ENCODE results near the gene KLHL40. TPM values are rescaled to one million over a fixed set of nuclear protein-coding genes. Genes with fewer than 3 reads are reported as not detected.

KLHL40 gene
- total RNA-seq, 2 experiments from 2014 or later: not detected

DNA sequence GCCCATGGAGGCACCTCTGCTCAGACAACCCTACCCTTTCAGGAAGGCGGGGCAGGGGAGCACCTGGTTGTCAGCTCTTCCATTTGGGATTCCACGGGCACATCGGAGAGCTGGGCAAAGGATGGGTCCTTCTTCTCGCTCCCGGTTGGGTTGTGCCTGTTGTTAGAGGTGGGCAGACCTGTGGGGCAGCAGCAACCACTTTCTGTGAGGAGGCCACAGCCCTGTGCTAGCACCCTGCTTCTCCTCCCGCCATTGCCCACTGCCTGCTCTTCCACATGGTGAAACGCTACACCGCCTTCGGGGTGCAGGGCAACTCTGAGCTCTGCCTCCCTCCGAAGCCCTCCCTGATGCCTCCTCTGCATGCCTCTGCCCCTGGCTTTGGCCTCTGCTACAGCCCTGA is 24.3 kb downstream of the KLHL40 start:
- TF ChIP-seq EZH2phosphoT487 (IDR thresholded peaks at IDR 0.05; ENCODE audit: borderline replicate concordance, low read depth, low read length): no peak
- TF ChIP-seq, protein P1, sequence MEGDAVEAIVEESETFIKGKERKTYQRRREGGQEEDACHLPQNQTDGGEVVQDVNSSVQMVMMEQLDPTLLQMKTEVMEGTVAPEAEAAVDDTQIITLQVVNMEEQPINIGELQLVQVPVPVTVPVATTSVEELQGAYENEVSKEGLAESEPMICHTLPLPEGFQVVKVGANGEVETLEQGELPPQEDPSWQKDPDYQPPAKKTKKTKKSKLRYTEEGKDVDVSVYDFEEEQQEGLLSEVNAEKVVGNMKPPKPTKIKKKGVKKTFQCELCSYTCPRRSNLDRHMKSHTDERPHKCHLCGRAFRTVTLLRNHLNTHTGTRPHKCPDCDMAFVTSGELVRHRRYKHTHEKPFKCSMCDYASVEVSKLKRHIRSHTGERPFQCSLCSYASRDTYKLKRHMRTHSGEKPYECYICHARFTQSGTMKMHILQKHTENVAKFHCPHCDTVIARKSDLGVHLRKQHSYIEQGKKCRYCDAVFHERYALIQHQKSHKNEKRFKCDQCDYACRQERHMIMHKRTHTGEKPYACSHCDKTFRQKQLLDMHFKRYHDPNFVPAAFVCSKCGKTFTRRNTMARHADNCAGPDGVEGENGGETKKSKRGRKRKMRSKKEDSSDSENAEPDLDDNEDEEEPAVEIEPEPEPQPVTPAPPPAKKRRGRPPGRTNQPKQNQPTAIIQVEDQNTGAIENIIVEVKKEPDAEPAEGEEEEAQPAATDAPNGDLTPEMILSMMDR (conservative IDR thresholded peaks at IDR 0.05; ENCODE audit: low read length): no peak
- H3K9me2 ChIP-seq (ENCODE audit: insufficient read depth, low read length): no peaks in the 10 kb centered on the region
- intact Hi-C loops (cut with micrococcal nuclease; ENCODE audit: unreplicated experiment): no loop called here
- H3K9me3 ChIP-seq (ENCODE audit: low read length): no peaks in the 10 kb centered on the region
- no peak overlapping the region for H3K4me2 ChIP-seq (ENCODE audit: low read length)
- no peaks in the 10 kb centered on the region for H4K20me1 ChIP-seq (ENCODE audit: insufficient read depth, low read length)
- H3K4me1 ChIP-seq (ENCODE audit: insufficient read depth, low read length, poor library complexity, severe bottlenecking): peaks cover 12% of the 10 kb centered on the region
- H3K79me2 ChIP-seq (ENCODE audit: insufficient read depth, low read depth, low read length): no peaks in the 10 kb centered on the region
- no peak for DNase-seq (ENCODE audit: low spot score)
- ChIA-PET POLR2A (no interaction called here), CTCF (ENCODE audit: unreplicated experiment) (no interaction called here)
- no peaks in the 10 kb centered on the region for H3K36me3 ChIP-seq (ENCODE audit: insufficient read depth, low read length)
- no peak overlapping the region for H3K27ac ChIP-seq (ENCODE audit: low read depth, low read length, poor library complexity, severe bottlenecking)
- no peak overlapping the region for H3K4me3 ChIP-seq (ENCODE audit: low read depth, low read length, poor library complexity, severe bottlenecking)
- H2AFZ ChIP-seq (ENCODE audit: low read length): no peak overlapping the region
- no TSS peak for BruUV-seq (replicated peaks)

- no peak overlapping the region for H3K4me2 ChIP-seq (ENCODE audit: low read length)
- POLR2A ChIA-PET: no interaction called here
- no peak overlapping the region for H2AFZ ChIP-seq (ENCODE audit: low read length)
- H4K20me1 ChIP-seq (ENCODE audit: insufficient read depth, low read length): no peaks in the 10 kb centered on the region
- H3K79me2 ChIP-seq (ENCODE audit: insufficient read depth, low read depth, low read length): no peaks in the 10 kb centered on the region
- H3K27ac ChIP-seq (ENCODE audit: low read depth, low read length, poor library complexity, severe bottlenecking): no peak overlapping the region
- H3K9me3 ChIP-seq (ENCODE audit: low read length): no peaks in the 10 kb centered on the region
- intact Hi-C loops (cut with micrococcal nuclease; ENCODE audit: unreplicated experiment): no loop called here
- no peak overlapping the region for H3K4me3 ChIP-seq (ENCODE audit: low read depth, low read length, poor library complexity, severe bottlenecking)
- DNase-seq (ENCODE audit: low spot score): no peak
- peaks cover 12% of the 10 kb centered on the region for H3K4me1 ChIP-seq (ENCODE audit: insufficient read depth, low read length, poor library complexity, severe bottlenecking)
- no peaks in the 10 kb centered on the region for H3K36me3 ChIP-seq (ENCODE audit: insufficient read depth, low read length)
- TF ChIP-seq EZH2phosphoT487 (IDR thresholded peaks at IDR 0.05; ENCODE audit: borderline replicate concordance, low read depth, low read length): no peak
- TF ChIP-seq, protein P1 (conservative IDR thresholded peaks at IDR 0.05; ENCODE audit: low read length): no peak
- no TSS peak for BruUV-seq (replicated peaks)
- CTCF ChIA-PET (ENCODE audit: unreplicated experiment): interaction anchor here (0.6 kb wide), 1 partner anchor 11 kb away, joined by 3 read pairs; no protein-coding TSS in a partner anchor
- H3K9me2 ChIP-seq (ENCODE audit: insufficient read depth, low read length): no peaks in the 10 kb centered on the region
Measured at GRCh38 chr3:42710323-42711021, 25.1 kb downstream of the KLHL40 start.

All from OCI-LY7 (cell line).